Astrocyte of the spinal cord (primary cell): ENCODE data around the gene HOXA3.
A peak's percentile ranks its signal among the peaks of the same experiment; 100 is the strongest.

Source experiments
- DNase-seq: peaks from one replicate; pipeline ENCODE4 v3.0.0; 2011; ENCODE audit warnings: low read depth, low spot score
- H3K4me3 ChIP-seq: 2 replicates; pipeline ENCODE4 v1.5.1; 2011; ENCODE audit warnings: low read depth, mild to moderate bottlenecking, low read length, moderate library complexity
- in situ Hi-C: cut with HindIII; loops from 2 replicates; pipeline ENCODE4 v1.10.0; 2017; ENCODE audit warnings: low sequenced_read_pairs
- TF ChIP-seq, protein P1 (sequence below): IDR thresholded peaks from 2 replicates; pipeline ENCODE4 v1.5.1; 2012; ENCODE audit warnings: low read depth, mild to moderate bottlenecking, low read length, inconsistent platforms

HOXA3 gene

DNA sequence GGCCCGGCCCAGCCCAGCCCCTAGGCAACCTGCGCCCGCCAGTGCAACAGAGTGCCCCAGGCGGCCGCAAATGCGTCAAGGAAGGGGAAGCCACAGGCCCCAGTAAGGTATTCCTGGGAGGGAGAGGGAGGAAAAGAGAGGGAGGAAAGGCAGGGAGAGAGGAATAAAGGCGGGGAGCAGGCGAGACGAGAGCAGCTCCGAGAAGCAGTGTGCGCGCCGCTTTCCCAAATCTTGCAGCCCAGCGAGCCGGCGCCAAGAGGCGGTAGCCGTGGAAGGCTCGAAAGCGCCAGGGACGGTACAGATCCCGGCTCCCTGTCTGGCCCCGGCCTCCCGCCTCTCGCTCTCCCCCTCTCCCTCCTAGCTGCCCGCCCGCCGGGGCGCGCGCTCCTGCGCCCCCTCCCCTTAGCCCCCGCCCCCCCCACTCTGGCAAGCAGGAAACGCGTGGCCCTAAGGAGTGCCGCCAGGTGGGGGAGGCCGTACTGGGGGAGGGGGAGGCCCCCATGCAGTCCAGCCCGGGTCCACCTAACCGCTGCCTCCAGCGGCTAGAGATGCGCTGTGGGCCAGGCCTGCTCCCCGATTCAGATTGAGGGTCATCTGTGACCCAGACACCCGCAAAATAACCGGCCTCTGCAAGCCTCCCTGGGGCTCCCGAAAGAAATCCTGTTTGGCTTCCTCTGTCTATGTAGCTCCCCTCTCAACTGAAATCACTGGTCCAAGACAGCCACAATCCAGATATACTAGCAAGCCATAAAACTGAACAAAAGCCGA is 17.5 kb upstream of the HOXA3 start:
- TF ChIP-seq, protein P1, sequence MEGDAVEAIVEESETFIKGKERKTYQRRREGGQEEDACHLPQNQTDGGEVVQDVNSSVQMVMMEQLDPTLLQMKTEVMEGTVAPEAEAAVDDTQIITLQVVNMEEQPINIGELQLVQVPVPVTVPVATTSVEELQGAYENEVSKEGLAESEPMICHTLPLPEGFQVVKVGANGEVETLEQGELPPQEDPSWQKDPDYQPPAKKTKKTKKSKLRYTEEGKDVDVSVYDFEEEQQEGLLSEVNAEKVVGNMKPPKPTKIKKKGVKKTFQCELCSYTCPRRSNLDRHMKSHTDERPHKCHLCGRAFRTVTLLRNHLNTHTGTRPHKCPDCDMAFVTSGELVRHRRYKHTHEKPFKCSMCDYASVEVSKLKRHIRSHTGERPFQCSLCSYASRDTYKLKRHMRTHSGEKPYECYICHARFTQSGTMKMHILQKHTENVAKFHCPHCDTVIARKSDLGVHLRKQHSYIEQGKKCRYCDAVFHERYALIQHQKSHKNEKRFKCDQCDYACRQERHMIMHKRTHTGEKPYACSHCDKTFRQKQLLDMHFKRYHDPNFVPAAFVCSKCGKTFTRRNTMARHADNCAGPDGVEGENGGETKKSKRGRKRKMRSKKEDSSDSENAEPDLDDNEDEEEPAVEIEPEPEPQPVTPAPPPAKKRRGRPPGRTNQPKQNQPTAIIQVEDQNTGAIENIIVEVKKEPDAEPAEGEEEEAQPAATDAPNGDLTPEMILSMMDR = no peak
- in situ Hi-C loops = loop anchor here (25.0 kb wide), 1 partner anchor 783 kb away; no protein-coding TSS in a partner anchor
- H3K4me3 ChIP-seq = peak overlapping the region; percentile 29
- DNase-seq = no peak

DNA sequence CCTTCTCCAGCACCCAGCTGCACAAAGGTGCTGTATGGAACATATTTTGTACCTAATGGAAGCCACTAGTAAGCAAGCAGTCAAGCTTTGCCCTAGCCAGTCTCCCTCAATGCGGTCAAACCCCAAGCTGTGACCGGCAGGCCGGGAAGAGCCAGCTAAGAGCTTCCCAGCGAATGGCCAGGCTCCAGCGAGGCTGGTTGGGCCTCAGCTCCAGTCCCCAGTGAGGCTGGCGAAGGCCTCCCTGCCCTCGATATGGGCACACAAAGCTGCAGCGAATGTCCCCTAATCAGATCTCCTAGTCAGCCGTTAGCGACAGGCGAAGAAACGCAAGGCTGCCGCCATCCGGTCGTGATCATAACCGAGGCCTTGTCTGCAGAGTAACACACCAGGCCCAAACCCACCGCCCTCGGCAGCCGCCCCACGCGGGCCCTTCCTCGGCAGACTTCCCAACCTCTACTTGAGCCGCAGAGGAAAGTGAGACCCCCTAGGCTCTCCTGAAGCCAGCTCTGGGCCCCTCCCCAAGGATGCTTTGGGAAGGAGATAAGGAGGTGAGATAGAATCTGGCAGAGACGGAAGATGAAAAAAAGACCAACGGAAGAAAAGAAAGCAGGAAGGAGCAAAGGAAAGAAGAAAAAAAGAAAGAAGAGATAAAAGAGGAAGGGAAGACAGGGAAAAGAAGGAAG is 16.0 kb upstream of the HOXA3 start:
- DNase-seq = no peak
- in situ Hi-C loops = loop anchor here (25.0 kb wide), 1 partner anchor 781 kb away; no protein-coding TSS in a partner anchor
- TF ChIP-seq, protein P1 = no peak
- H3K4me3 ChIP-seq = peak overlapping the region; percentile 22

DNA sequence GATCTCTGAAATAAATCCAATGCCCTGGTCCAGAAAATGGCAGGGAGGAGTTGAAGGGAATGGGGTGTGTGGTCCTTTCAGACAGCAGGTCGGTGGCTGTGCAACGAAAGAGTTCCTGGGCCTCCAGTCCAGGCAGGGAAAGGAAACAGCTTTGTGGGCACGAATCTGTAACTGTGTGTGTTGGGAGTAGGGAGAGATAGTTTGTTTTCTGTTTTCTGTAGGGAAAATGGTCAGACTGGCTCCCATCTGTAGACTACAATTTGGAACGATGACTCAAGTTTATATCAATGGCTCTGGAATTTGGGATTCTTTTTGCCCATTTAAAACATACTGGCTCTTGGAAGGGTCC is 15.5 kb upstream of the HOXA3 start:
- TF ChIP-seq, protein P1 = no peak
- in situ Hi-C loops = loop anchor here (25.0 kb wide), 1 partner anchor 781 kb away; no protein-coding TSS in a partner anchor
- peak overlapping the region; percentile 22 for H3K4me3 ChIP-seq
- DNase-seq = no peak

DNA sequence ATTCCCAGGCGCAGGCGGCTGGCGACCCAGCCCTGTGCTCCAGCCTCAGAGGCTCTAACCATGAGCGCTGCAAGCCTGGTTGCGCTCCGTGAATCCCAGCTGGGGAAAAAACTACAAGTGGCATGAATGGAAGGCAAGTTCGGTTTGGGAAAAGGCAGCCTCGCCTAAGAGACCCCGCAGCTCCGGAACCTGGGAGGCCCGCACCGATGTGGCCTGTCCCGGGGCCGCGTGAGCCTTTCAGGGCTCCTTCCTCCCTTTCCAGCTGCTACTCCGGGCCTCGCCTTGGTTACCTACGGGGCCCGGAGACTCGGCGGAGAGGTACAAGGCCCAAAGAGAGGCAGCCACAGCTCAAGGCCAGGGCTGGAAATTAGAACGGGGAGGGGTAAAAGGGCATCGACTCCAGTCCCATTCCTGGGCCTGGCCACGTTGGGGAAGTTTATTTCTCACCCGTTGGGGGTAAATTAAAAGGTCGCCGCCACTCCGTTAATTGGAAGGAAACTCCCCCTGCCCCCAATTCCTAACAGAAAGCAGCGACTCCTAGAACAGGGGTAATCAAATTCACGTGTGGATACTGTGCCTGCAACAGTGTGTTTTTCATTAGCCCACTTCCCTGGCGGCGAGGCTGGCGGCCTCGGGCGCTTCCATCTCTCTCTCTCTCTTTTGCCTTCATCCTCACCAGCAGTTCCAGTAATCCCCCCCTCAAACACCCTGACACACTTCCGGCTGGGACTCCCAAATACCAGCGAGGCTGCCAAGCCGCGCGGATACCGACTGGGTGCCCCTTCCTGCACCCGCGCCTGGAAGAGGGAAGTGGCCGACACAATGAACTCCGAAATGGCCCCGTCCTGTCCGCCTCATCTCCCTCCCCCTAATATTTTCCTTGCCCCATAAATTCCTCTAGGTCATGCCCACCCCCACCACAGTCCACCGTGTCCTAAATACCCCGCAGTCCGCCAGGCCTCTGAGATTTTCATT is 14.4 kb upstream of the HOXA3 start:
- no peak for DNase-seq
- no peak overlapping the region for H3K4me3 ChIP-seq
- TF ChIP-seq, protein P1 = no peak
- in situ Hi-C loops = loop anchor here (25.0 kb wide), 1 partner anchor 780 kb away; no protein-coding TSS in a partner anchor

DNA sequence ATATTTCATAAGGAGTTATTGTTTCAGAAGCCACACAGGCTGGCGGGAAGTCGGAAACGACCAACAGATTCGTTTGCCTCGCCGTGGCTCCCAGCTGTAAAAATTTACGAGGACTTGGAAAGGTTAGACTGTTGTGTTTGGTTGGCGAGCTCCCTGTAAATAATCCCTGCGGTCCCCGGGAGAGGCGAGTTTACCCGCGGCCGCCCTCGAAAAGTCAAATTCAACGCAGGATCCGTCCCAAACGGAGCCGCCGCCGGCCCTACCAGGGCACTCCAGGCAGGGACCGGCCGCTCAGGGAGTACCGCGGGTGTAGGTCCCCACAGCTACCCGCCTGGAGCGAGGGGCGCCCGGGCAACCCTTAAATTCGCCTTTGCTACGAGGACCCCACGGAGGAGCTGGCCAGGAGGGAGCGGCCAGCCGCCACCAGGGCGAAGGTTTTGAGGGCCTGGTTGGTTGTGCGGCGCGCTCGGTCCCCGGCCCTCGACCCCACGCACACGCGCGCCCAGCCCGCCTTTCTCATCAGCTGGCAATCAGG is 13.7 kb upstream of the HOXA3 start:
- in situ Hi-C loops = loop anchor here (25.0 kb wide), 1 partner anchor 779 kb away; no protein-coding TSS in a partner anchor
- H3K4me3 ChIP-seq = peak overlapping the region; percentile 47
- TF ChIP-seq, protein P1 = no peak

More for the DNA sequence above, 13.7 kb upstream of the HOXA3 start:
- DNase-seq = no peak
